HFF-Myc (cell line): Measurements from ENCODE around the gene TCERG1L.

ENCODE experiments used
- DNase-seq: peaks from one replicate; pipeline ENCODE4 v3.0.0-alpha.2; 2011; ENCODE audit warnings: low read depth; ENCODE audit errors: extremely low read depth
- H3K4me3 ChIP-seq: replicated peaks from 2 replicates; pipeline ENCODE4 v1.5.1; 2011; ENCODE audit warnings: low read depth, mild to moderate bottlenecking, control low read depth, low read length
- CTCF ChIP-seq: IDR thresholded peaks from 2 replicates; pipeline ENCODE4 v1.5.1; 2012; ENCODE audit warnings: mild to moderate bottlenecking, low read depth, low read length, control low read depth; ENCODE audit errors: missing control alignments

Gene TCERG1L

GRCh38 chr10:131246775-131247174, 64.7 kb downstream of the TCERG1L start:
- no peak for TF ChIP-seq CTCF
- no peak overlapping the region for H3K4me3 ChIP-seq
- no peak for DNase-seq

- no peak overlapping the region for H3K4me3 ChIP-seq
- no peak for TF ChIP-seq CTCF
- DNase-seq, result no peak
These were observed 65.4 kb downstream of the TCERG1L start for GRCh38 chr10:131246089-131246488.

GRCh38 chr10:131245475-131246059, 66.0 kb downstream of the TCERG1L start:
- no peak overlapping the region for H3K4me3 ChIP-seq
- no peak for DNase-seq
- TF ChIP-seq CTCF, result no peak

GRCh38 chr10:131244836-131245235, 66.7 kb downstream of the TCERG1L start:
- DNase-seq, result no peak
- H3K4me3 ChIP-seq, result no peak overlapping the region
- no peak for TF ChIP-seq CTCF

DNA sequence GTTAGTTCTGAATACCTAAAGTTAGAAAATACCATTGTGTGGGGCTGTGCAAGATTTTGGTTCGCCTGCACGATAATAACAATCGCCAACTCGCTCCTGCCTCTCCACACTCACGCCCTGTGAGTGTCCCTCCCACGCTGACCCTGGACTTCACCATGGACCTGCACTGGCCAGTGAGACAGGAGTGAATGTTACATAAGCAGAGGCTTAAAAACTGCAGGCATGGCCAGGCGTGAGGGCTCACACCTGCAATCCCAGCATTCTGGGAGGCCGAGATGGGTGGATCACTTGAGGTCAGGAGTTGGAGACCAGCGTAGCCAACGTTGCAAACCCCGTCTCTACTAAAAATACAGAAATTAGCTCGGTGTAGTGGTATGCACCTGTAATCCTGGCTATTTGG, 68.4 kb downstream of the TCERG1L start:
- no peak for TF ChIP-seq CTCF
- DNase-seq, result no peak

GRCh38 chr10:131242007-131242406, 69.5 kb downstream of the TCERG1L start:
- no peak for TF ChIP-seq CTCF
- no peak for DNase-seq

More for the DNA sequence above, 68.4 kb downstream of the TCERG1L start:
- no peak overlapping the region for H3K4me3 ChIP-seq

DNA sequence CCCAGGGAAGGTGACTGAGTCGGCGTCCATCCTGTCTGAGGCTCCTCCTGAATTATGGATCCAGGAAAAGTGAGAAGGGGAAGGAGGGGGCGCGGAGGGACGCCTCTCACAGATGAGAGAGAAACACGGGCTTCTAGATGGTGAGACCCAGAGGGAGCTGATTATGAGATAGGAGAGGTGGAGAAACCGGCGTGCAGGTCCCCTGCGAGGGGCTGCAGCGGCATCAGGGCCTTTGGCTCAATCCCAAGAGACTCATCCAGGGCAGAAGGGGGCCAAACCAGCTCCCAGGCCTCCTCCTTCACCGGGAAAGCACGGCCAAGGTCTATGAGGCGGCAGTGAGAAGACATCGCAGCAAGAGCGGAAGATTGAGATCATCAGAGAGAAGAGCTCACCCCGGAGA, 70.8 kb downstream of the TCERG1L start:
- no peak for TF ChIP-seq CTCF
- H3K4me3 ChIP-seq, result no peak overlapping the region
- no peak for DNase-seq

More at GRCh38 chr10:131242007-131242406, 69.5 kb downstream of the TCERG1L start:
- H3K4me3 ChIP-seq, result no peak overlapping the region
